ENCODE data around the gene GNGT1. TPM values are rescaled to one million over a fixed set of nuclear protein-coding genes. Genes with fewer than 3 reads are reported as not detected.

Gene GNGT1
- total RNA-seq (2021), result 0.20 and 0.44 TPM in 2 replicates
- long read RNA-seq, partial matches to known transcripts, result 1 of 21 reads
- long read RNA-seq, other reads (novel, unspliced or antisense), result 20 of 21 reads

DNA sequence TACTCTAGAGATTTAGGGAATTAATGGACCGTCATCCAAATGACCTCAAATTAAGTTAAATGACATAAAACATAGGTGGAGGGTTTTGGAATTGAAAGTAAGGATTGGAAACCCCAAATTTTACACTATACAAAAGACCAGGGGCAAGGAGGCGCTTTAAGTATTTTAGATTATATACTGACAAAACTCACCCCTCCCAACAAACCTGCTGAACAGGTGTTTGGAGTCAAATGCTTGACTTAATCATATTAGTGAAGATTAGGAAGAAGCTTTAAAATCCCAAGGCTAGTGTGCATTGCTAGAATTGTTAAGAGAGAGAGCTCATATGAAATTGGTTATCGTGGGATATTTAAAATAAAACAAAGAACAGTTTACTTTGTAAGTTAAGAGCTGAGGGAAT is at the start of gene GNGT1:
Gene GNGT1 (plus strand): TSS at position 301 of the 400 bp plus-strand sequence. CDS start 180 bp downstream, outside the sequence.
- Histone ChIP-seq H3K4ac (ENCODE audit: low read depth, low read length) (no peak within 1 kb of the TSS), H3K18ac (ENCODE audit: insufficient read length, low read depth, low read length) (no peak within 1 kb of the TSS), H3K23me2 (ENCODE audit: insufficient read length, low read depth, low read length, poor library complexity, severe bottlenecking) (no peaks in the 10 kb centered on the region), H4K91ac (ENCODE audit: insufficient read length, low read depth, low read length) (no peak within 1 kb of the TSS), H2BK15ac (ENCODE audit: low read depth, low read length) (no peak within 1 kb of the TSS), H2BK5ac (ENCODE audit: insufficient read length, low read length) (no peak within 1 kb of the TSS), H4K20me1 (ENCODE audit: control insufficient read depth, insufficient read depth, insufficient read length) (no peaks in the 10 kb centered on the region), H3K14ac (ENCODE audit: insufficient read depth, low read length) (no peak within 1 kb of the TSS), H3K4me1 (ENCODE audit: insufficient read depth, low read length) (0 out of 2 replicates have a peak, but pooled peaks cover 2% of the 10 kb centered on the region), H3K79me2 (ENCODE audit: insufficient read depth, low read length) (no peaks in the 10 kb centered on the region), H3K23ac (ENCODE audit: insufficient read length, low read depth, low read length) (no peak within 1 kb of the TSS), H4K5ac (ENCODE audit: insufficient read length, low read depth, low read length) (no peak within 1 kb of the TSS), H2BK12ac (ENCODE audit: insufficient read length, low read depth, low read length) (no peak within 1 kb of the TSS), H2BK20ac (ENCODE audit: low read depth, low read length, poor library complexity, severe bottlenecking) (no peak within 1 kb of the TSS), H4K8ac (replicated peaks; ENCODE audit: insufficient read length, low read depth, low read length) (no peak within 1 kb of the TSS), H3K27me3 (ENCODE audit: insufficient read depth, low read length) (no peaks in the 10 kb centered on the region), H3K9me3 (ENCODE audit: control insufficient read depth, low read depth, low read length) (no peaks in the 10 kb centered on the region), H3K56ac (ENCODE audit: insufficient read length, low read depth, low read length) (no peak within 1 kb of the TSS), H3K4me2 (ENCODE audit: insufficient read depth, insufficient read length, low read length) (no peak within 1 kb of the TSS), H3K27ac (ENCODE audit: insufficient read length, low read depth, low read length) (no peak within 1 kb of the TSS), H2BK120ac (ENCODE audit: low read depth, low read length, poor library complexity, severe bottlenecking) (no peak within 1 kb of the TSS), H3K79me1 (ENCODE audit: insufficient read depth, low read depth, low read length, poor library complexity, severe bottlenecking) (no peaks in the 10 kb centered on the region), H3T11ph (ENCODE audit: low read length) (no peak within 1 kb of the TSS), H3K9ac (ENCODE audit: extremely low read depth, insufficient read length, low read length) (no peak within 1 kb of the TSS), H2AFZ (ENCODE audit: low read length) (no peak within 1 kb of the TSS), H2AK5ac (ENCODE audit: insufficient read length, low read length) (no peak within 1 kb of the TSS)
- no CpG with 5 or more reads among the region's 3 CpGs for WGBS (ENCODE audit: extremely low coverage, insufficient read length, low lambda C conversion rate)
- no peak for DNase-seq
- H3K27me3 Mint-ChIP-seq (ENCODE audit: low read depth), result no peaks in the 10 kb centered on the region
- H3K36me3 Mint-ChIP-seq (ENCODE audit: insufficient read depth in 1 of 3, low read depth in 3 of 3), result no peaks in the 10 kb centered on the region
- H3K4me1 Mint-ChIP-seq, result 0 out of 4 replicates have a peak, but pooled peaks cover 0 to 2% of the 10 kb centered on the region in 2 experiments
- TF ChIP-seq, protein P1, sequence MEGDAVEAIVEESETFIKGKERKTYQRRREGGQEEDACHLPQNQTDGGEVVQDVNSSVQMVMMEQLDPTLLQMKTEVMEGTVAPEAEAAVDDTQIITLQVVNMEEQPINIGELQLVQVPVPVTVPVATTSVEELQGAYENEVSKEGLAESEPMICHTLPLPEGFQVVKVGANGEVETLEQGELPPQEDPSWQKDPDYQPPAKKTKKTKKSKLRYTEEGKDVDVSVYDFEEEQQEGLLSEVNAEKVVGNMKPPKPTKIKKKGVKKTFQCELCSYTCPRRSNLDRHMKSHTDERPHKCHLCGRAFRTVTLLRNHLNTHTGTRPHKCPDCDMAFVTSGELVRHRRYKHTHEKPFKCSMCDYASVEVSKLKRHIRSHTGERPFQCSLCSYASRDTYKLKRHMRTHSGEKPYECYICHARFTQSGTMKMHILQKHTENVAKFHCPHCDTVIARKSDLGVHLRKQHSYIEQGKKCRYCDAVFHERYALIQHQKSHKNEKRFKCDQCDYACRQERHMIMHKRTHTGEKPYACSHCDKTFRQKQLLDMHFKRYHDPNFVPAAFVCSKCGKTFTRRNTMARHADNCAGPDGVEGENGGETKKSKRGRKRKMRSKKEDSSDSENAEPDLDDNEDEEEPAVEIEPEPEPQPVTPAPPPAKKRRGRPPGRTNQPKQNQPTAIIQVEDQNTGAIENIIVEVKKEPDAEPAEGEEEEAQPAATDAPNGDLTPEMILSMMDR (conservative IDR thresholded peaks at IDR 0.05), result no peak
- no peak within 1 kb of the TSS for H3K4me3 Mint-ChIP-seq
- no peak within 1 kb of the TSS for H3K27ac Mint-ChIP-seq
- H3K9me3 Mint-ChIP-seq, result no peaks in the 10 kb centered on the region

Measured in H9 (cell line).